Tibial nerve (tissue), 4 donors: ENCODE measurements around the gene NUDC. TPM values are rescaled to one million over a fixed set of nuclear protein-coding genes. Genes with fewer than 3 reads are reported as not detected.

Source experiments
- DNase-seq, 2 donors: peaks; one replicate each; pipeline ENCODE4 v3.0.0-alpha.2; 2019; ENCODE audit warnings: low spot score in 2 of 2
- H3K27ac ChIP-seq, 4 donors: fragments of 200-600 bp; sonication (generic) in 3 of 4; one replicate each; pipeline ENCODE4 v1.5.1; 2017 to 2019; ENCODE audit warnings: mild to moderate bottlenecking in 1 of 4
- H3K27me3 ChIP-seq, 2 donors: fragments of 200-600 bp; sonication (generic) in 1 of 2; one replicate each; pipeline versions ENCODE4 v1.5.1 to v1.6.0; 2017 to 2019
- H3K36me3 ChIP-seq, 3 donors: fragments of 200-600 bp; sonication (generic); one replicate each; pipeline ENCODE4 v1.5.1; 2018 to 2019
- H3K4me1 ChIP-seq, 4 donors: fragments of 200-600 bp; sonication (generic) in 3 of 4; one replicate each; pipeline ENCODE4 v1.5.1; 2017 to 2019
- H3K4me3 ChIP-seq, 4 donors: fragments of 200-600 bp; sonication (generic) in 3 of 4; one replicate each; pipeline ENCODE4 v1.5.1; 2017 to 2019; ENCODE audit warnings: mild to moderate bottlenecking in 1 of 4, moderate library complexity in 1 of 4
- H3K9me3 ChIP-seq, 4 donors: fragments of 200-600 bp; sonication (generic) in 3 of 4; one replicate each; pipeline ENCODE4 v1.5.1; 2017 to 2019
- EP300 ChIP-seq, 2 donors: sonication (generic); formaldehyde crosslinking; IDR thresholded peaks; one replicate each; pipeline ENCODE4 v1.6.1; 2017; ENCODE audit warnings: antibody characterized with exemption in 2 of 2, mild to moderate bottlenecking in 1 of 2
- POLR2A ChIP-seq, 2 donors: fragments of 450-650 bp; IDR thresholded peaks; one replicate each; pipeline ENCODE4 v1.6.1; 2017; ENCODE audit warnings: antibody characterized with exemption in 2 of 2, mild to moderate bottlenecking in 2 of 2, moderate library complexity in 2 of 2
- WGBS, 2 donors: methylation state at CpG; one replicate each; pipeline ENCODE4 v1.1.5; 2018; 5-methylcytosine and 5-hydroxymethylcytosine counted together
- total RNA-seq, 4 donors: library from RNA; depleted of rRNA; stranded (reverse); fragments of >200 nt; gene quantifications; one replicate each; pipeline ENCODE4 v1.1.0, GENCODE V29; 2016
- TF ChIP-seq, protein P1 (sequence below), 5 experiments: fragments of 200-600 bp in 3 of 5; fragments of 450-650 bp in 2 of 5; sonication (generic) in 3 of 5; IDR thresholded peaks; one replicate each; pipeline ENCODE4 v1.5.1; 2016 to 2019; ENCODE audit warnings: antibody characterized with exemption in 5 of 5, mild to moderate bottlenecking in 3 of 5, moderate library complexity in 2 of 5

The NUDC gene
- total RNA-seq, 4 donors from 2014 or later: 47.9 to 60.9 (median 57.0) TPM

DNA sequence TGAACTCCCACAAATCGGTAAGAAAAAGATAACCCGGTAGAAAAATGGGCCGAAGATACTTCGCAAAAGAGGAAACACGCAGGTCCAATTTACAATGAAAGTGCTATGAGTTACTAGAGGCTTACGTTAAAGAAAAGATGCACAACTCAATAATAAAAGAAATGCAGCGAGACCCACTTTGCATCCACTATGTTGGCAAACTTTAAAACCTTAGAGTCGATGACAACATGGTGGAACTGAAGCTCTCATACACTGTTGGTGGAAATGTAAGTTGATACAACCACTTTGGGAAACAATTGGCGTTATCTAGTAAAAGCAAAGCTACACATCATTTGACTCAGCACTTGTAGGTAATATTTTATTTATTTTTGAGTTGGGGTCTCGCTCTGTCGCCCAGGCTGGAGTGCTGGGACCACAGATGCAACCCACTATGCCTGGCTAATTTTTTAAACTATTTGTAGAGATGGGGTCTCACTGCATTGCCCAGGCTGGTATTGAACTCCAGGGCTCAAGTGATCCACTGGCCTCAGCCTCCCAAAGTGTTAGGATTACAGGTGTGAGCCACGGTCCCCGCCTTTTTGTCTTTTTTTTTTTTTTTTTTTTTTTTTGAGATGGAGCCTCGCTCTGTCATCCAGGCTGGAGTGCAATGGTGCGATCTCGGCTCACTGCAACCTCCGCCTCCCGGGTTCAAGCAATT lies 20.6 kb upstream of the NUDC start:
- peak overlapping the region; percentile 72 to 87 (median 78) for H3K27ac ChIP-seq
- TF ChIP-seq POLR2A (IDR thresholded peaks at IDR 0.05) (no peak), EP300 (IDR thresholded peaks at IDR 0.05) (no peak)
- TF ChIP-seq, protein P1, sequence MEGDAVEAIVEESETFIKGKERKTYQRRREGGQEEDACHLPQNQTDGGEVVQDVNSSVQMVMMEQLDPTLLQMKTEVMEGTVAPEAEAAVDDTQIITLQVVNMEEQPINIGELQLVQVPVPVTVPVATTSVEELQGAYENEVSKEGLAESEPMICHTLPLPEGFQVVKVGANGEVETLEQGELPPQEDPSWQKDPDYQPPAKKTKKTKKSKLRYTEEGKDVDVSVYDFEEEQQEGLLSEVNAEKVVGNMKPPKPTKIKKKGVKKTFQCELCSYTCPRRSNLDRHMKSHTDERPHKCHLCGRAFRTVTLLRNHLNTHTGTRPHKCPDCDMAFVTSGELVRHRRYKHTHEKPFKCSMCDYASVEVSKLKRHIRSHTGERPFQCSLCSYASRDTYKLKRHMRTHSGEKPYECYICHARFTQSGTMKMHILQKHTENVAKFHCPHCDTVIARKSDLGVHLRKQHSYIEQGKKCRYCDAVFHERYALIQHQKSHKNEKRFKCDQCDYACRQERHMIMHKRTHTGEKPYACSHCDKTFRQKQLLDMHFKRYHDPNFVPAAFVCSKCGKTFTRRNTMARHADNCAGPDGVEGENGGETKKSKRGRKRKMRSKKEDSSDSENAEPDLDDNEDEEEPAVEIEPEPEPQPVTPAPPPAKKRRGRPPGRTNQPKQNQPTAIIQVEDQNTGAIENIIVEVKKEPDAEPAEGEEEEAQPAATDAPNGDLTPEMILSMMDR (IDR thresholded peaks at IDR 0.05): no peak
- no peaks in the 10 kb centered on the region for H3K27me3 ChIP-seq
- H3K4me3 ChIP-seq: peak overlapping the region; percentile 70 to 97 (median 87)
- H3K4me1 ChIP-seq: peaks cover 4 to 34% (median 7%) of the 10 kb centered on the region in 4 donors
- DNase-seq: no peak
- peaks cover 0 to 24% (median 2%) of the 10 kb centered on the region in 3 donors for H3K36me3 ChIP-seq
- 69 to 72% methylated on average over 18 of the region's 18 CpGs for WGBS, 2 donors
- no peaks in the 10 kb centered on the region for H3K9me3 ChIP-seq

- H3K36me3 ChIP-seq: no peaks in the 10 kb centered on the region
- no peaks in the 10 kb centered on the region for H3K4me1 ChIP-seq
- WGBS, 2 donors: 54 to 57% methylated on average over 6 of the region's 6 CpGs
- H3K27me3 ChIP-seq: no peaks in the 10 kb centered on the region
- H3K9me3 ChIP-seq: no peaks in the 10 kb centered on the region
- DNase-seq: no peak
- H3K4me3 ChIP-seq: no peak overlapping the region
- H3K27ac ChIP-seq: no peak overlapping the region
- TF ChIP-seq EP300 (IDR thresholded peaks at IDR 0.05) (no peak), POLR2A (IDR thresholded peaks at IDR 0.05) (no peak)
- TF ChIP-seq, protein P1 (IDR thresholded peaks at IDR 0.05): no peak
Measured at GRCh38 chr1:26907071-26907917, 14.2 kb upstream of the NUDC start.

GRCh38 chr1:26909951-26910342 lies 11.6 kb upstream of the NUDC start:
- Histone ChIP-seq H3K4me1 (no peaks in the 10 kb centered on the region), H3K9me3 (no peaks in the 10 kb centered on the region), H3K27ac (no peak overlapping the region), H3K4me3 (no peak overlapping the region), H3K27me3 (no peaks in the 10 kb centered on the region), H3K36me3 (no peaks in the 10 kb centered on the region)
- WGBS, 2 donors: 70 to 71% methylated on average over 3 of the region's 3 CpGs
- no peak for DNase-seq
- TF ChIP-seq EP300 (IDR thresholded peaks at IDR 0.05): no peak
- no peak for TF ChIP-seq POLR2A (IDR thresholded peaks at IDR 0.05)
- TF ChIP-seq, protein P1 (IDR thresholded peaks at IDR 0.05): no peak

DNA sequence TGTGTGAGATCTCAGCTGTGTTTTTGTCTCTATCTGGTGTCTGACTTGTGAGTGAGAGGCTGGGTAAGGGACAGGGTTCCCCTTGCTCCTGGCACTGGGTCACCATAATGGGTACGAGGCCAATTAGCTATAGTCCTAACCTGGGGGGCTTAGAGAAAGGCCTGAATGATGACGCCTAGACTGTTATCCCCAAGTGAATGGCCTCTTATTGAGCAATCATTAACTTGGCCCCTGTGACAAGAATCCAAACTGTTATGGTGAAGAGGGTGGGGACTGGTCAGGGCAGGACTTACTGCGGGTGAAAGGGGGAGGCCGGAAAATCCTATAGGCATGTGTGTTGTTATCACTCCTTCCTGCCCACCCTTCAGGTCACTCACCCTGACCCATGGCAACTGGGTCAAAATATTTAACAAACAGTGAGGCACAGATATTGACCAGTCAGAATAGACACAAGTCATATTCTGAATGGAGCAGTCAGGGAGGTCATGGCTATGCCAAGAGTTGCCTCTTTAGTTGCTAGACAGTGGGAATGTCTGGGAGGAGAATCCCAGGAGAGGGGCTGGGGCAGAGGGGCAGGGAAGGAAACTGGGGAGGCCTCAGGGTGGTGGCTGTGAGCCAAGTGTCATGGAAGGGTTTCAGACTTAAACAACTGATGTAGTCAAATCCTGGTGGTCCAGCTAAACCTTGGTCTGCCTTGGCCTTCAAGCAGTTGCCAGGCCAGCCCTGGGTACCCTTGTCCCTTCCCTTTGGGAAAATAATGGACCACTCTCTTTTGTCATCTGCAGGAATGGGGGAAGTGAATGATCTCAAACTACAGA lies 11.0 kb upstream of the NUDC start:
- TF ChIP-seq EP300 (IDR thresholded peaks at IDR 0.05): no peak
- TF ChIP-seq, protein P1 (IDR thresholded peaks at IDR 0.05): no peak
- TF ChIP-seq POLR2A (IDR thresholded peaks at IDR 0.05): no peak
- WGBS, 2 donors: 61 to 67% methylated on average over 4 of the region's 4 CpGs

More for the DNA sequence above, 11.0 kb upstream of the NUDC start:
- DNase-seq: no peak
- H3K4me1 ChIP-seq: no peaks in the 10 kb centered on the region
- H3K4me3 ChIP-seq: no peak overlapping the region
- no peaks in the 10 kb centered on the region for H3K27me3 ChIP-seq
- H3K9me3 ChIP-seq: no peaks in the 10 kb centered on the region
- H3K27ac ChIP-seq: no peak overlapping the region
- H3K36me3 ChIP-seq: no peaks in the 10 kb centered on the region
